CD4-positive, alpha-beta T cell treated with Interferon gamma for 1 hour (primary cell): Measurements from ENCODE around the gene LRP5.

ENCODE experiments used
- DNase-seq: peaks from one replicate; pipeline ENCODE4 v3.0.0-alpha.2; 2020

LRP5 gene

DNA sequence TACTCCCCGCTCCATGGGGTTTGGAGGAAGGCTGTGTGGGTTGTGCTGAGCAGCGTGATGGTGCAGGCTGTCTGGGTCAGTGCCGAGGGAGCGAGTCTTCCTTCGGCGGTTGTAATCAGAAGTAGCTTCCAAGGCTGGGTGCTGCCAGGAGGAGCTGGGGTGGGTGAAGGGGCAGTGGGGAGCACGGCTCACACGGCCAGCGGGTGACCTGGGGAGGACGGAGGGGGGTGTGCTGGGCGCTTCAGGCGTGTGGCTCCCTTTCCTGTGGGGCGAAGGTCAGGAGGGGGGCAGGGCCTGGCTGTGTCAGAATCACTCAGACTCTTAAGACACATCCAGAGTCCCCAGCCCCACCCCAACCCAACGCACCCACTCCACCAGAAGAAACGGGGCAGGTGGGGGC is 60.2 kb downstream of the LRP5 start:
- no peak for DNase-seq

DNA sequence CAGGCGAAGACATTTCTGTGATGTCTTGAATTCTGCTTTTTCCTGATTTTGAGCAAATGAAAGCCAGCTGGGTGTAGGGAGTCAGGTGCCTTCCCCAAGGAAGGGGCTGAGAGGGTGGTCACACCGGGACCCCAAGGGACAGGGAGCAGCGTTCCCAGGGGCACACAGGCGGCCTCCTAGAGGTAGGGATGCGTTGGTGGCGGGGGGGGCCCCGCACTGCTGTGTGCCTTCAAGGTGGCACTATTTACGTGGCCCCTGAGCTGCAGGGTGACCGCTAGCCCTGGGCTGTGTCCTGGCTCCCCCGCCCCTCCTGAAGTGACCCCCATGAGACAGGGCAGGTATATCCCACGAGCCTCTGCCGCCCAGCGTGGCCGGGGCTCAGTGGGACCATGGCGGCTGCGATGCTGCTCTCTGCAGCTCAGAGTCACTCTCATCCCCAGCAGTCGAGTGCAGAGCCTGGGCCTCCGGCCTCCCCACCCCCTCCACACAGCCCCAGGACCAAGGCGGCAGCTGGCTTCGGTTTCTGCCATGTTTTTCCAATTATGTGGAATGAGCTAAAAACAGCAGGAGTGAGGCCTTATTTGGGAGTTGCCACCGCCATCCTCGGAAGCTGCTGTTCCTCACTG is 60.9 kb downstream of the LRP5 start:
- DNase-seq: no peak

- DNase-seq: no peak
These were observed 61.6 kb downstream of the LRP5 start for GRCh38 chr11:68373815-68374501.

DNA sequence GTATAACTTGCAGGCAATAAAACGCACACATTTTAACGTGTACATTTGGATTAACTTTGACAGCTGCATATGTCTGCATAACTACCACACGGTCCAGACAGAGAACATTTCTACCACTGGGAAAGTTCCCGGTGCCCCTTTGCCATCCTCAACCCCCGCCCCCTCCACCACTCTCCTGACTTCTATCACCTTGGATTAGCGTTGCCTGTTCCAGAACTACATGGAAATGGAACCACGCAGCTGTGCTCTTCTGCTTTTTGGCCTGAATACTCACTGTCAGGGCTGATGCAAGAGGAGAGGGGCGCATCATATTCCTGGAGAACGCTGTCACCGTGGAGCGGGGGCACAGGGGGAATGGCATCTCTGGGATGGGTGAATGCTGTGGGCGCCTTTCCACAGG is 62.1 kb downstream of the LRP5 start:
- DNase-seq: no peak

DNA sequence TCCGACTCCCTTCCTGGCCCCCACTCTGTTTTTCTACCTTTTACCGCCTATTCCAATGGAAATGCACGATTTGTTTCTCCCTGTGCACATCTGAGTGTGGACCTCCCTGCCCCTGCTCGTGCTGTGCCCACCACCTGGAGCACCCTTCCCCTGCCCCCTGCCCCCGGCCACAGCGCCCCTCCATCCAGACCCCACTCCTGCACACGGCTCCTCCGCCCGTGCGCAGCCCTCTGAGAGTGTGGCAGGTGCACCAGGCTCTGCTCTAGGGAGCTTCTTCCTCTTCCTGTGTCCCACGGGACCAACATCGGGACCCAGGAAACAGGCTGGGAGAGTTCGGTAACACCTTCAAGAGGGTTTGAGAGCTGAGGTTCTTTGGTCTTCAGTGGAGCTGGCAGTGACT is 62.9 kb downstream of the LRP5 start:
- DNase-seq: no peak

DNA sequence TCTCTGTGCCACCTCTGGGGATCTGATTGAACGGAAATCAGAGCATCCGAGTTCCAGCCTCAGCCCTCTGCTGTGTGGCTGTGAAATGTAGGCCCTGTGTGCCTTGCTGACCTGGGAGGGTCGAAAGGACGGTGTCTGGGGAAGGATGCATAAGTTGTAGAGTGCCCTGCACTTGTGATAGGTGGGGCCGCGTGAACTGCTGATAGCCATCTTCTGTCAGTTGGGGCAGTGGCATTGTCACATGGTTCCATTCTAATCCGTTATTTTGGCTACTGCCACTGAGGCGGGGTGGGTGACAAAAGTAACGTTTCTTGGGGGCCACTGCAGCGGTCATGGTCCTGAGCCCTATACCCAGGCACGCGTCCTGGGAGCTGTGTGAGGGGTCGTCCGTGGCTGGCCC is 63.4 kb downstream of the LRP5 start:
- no peak for DNase-seq

DNA sequence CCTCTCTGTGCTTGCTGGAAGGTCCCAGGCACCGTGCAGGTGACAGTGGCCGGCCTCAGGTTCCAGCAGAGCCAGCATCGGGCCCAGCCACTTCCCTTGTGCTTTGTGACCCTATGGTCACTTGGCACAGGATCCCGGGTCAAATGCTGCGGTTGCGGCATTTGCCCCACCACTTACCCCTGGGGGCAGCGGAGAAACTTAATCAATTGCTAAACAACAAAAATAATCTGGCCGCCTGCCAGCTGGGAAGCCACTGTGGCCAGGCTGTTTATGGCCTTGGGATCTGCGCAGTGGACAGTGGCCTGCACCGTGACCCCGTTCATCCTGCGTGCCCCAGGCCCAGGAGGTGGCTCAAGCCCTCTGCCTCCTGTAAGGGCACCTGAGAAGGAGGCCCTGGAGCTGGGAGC is 65.0 kb downstream of the LRP5 start:
- DNase-seq: no peak

DNA sequence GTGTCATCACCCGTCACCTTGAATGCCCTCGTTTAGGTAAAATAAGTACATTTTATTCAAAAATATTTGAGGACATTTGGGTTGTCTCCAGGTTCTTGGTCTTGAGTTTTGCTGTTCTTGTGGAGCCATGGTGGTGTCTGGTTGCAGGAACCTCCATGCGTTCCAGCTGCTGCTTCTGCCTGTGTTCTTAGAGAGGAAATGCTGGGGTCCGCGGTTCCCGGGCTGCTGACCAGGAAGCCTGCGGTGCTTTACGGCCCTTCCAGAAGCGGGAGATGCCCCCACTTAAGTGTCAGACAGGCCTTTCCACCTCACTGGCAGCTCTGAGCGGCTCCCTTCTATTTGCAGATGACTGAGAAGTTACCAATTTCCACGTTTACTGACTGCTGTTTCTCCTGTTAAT is 66.8 kb downstream of the LRP5 start:
- no peak for DNase-seq

- no peak for DNase-seq
These were observed 68.6 kb downstream of the LRP5 start for GRCh38 chr11:68380786-68381622.

DNA sequence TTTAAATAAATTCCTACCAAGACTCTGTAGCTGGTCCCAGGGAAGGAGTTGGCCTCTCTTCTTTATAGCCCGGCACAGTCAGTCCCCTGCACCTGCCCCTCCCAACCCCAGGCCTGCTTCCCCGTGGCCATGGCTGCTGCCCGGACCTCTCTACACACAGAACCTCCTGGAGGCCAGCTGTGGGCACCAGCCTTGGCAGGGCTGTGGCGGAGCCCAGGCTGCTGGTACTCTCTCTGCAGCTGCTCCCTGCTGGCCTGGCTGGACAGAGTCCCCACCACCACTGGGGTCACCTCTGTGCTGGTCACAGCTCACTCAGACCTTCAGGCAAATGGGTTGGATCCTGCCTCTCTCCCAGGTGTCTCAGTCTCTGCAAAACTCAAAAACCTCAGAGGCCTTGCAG is 69.3 kb downstream of the LRP5 start:
- DNase-seq: no peak

GRCh38 chr11:68382358-68382998 is 70.1 kb downstream of the LRP5 start:
- DNase-seq: no peak

GRCh38 chr11:68383976-68384501 is 71.6 kb downstream of the LRP5 start:
- peak; percentile 41 for DNase-seq

DNA sequence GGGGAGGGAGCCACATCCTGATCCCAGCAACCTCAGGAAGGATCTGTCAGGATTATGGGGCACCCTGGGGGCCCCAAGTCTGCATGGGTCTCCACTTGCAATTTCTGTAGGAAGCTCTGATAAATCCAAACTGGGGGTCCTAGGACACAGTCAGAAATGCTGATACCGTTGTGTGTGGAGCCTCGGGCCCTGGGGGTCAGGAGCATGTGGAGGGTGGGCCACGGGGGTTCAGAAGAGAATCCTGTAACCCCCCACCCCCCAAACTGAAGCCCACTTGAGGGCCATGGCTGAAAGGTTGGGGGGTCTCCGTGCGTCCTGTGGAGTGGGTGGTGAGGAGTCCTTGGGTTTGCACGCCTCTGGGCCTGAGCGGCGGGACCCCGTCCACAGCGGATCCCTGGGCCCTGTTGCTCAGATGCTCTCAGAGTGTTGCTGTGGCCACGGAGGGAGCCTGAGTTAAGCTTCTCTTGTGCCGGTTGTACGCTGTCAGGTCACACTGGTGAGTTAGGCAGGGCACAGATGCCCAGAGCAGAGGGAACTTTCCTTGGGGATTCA is 72.2 kb downstream of the LRP5 start:
- DNase-seq: no peak

DNA sequence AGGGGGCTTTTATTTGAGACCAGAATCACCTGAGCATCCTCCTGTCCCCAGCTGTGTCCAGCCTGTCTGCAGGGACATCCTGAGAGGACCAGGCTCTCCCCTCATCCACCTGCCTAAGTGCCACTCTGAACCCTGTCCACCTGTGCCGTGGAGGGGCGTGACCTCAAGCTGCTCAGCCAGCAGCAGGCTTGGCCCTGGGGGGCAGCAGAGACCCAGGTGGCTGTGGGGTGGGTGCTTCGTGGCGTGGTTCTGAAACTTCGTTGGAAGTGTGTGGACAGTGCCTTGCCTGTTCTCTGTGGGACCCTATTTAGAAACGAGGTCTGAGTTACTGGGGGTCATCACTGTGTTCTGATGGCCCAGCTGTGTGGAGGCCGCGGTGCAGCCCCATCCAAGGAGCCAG is 72.7 kb downstream of the LRP5 start:
- no peak for DNase-seq

DNA sequence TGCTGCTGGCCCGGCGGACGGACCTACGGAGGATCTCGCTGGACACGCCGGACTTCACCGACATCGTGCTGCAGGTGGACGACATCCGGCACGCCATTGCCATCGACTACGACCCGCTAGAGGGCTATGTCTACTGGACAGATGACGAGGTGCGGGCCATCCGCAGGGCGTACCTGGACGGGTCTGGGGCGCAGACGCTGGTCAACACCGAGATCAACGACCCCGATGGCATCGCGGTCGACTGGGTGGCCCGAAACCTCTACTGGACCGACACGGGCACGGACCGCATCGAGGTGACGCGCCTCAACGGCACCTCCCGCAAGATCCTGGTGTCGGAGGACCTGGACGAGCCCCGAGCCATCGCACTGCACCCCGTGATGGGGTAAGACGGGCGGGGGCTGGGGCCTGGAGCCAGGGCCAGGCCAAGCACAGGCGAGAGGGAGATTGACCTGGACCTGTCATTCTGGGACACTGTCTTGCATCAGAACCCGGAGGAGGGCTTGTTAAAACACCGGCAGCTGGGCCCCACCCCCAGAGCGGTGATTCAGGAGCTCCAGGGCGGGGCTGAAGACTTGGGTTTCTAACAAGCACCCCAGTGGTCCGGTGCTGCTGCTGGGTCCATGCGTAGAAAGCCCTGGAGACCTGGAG is 74.1 kb downstream of the LRP5 start:
- DNase-seq: no peak

DNA sequence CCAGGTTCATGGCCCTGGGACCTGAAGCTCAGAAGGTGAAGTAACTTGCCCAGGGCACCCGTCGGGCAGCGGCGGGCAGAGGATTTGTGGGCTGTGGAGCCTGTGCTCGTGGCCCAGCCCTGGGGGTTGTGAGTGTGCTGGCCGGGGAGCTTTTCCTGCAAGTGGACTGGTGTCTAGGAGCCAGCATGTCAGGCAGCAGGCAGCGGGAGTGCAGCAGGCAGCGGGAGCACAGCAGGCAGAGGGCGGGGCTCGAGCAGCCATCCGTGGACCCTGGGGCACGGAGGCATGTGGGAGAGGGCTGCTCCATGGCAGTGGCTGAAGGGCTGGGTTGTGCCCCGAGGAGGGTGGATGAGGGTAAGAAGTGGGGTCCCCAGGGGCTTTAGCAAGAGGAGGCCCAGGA is 75.4 kb downstream of the LRP5 start:
- DNase-seq: no peak

DNA sequence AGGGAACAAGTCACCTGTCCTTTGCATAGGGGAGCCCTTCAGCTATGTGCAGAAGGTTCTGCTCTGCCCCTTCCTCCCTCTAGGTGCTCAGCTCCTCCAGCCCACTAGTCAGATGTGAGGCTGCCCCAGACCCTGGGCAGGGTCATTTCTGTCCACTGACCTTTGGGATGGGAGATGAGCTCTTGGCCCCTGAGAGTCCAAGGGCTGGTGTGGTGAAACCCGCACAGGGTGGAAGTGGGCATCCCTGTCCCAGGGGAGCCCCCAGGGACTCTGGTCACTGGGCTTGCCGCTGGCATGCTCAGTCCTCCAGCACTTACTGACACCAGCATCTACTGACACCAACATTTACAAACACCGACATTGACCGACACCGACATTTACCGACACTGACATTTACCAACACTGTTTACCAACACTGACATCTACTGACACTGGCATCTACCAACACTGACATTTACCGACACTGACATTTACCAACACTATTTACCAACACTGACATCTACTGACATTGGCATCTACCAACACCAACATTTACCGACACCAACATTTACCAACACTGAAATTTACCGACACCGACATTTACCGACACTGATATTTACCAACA is 76.3 kb downstream of the LRP5 start:
- no peak for DNase-seq

DNA sequence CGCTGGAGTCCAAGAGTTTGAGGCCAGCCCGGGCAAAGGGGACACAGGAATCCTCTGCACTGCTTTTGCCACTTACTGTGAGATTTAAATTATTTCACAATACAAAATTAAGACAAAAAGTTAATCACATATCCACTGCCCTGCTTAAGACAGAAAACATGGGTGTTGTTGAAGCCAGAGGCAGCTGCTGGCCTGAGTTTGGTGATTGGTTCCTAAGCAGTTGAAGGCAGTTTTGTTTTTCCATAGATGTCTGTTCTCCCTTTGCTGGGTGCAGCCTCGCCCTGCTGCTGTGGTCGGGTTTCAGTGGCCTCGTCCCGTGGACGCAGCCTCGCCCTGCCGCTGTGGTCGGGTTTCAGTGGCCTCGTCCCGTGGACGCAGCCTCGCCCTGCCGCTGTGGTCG is 77.9 kb downstream of the LRP5 start:
- DNase-seq: no peak

DNA sequence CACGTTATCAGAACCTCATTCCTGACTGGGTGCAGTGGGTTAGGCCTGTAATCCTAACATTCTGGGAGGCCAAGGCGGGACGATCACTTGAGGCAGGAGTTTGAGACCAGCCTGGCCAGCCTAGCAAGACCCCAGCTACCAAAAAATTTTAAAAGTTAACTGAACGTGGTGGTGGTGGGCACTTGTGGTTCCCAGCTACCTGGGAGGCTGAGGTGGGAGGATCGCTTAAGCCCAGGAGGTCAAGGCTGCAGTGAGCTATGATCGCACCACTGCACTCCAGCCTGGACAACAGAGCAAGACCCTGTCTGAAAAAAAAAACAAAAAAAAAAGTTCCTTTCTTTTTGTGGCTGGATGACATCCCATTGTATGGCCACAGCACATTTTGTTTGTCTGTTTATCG is 80.4 kb downstream of the LRP5 start:
- no peak for DNase-seq

GRCh38 chr11:68396516-68396915 is 84.1 kb downstream of the LRP5 start:
- no peak for DNase-seq

DNA sequence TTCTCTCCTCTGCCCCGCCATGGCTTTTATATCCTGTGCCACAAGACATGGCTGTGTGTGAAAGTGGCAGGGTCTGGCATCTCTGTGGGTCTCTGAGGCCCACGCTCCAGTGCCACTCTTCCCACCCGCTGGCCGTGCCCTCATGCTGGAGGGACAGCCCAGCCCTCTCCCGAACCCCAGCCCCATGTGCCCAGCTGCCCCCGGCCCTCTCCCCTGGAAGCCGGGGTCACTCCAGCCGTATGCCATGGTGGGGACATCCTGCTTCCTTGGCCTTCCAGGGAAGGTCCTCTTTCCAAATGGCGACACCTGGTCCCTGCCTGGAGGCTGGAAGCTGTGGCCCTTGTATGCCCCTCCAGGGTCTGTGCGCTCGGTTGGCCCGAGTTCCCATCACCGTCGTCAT is 84.9 kb downstream of the LRP5 start:
- no peak for DNase-seq
